ENCODE measurements around the gene SPATA24. TPM values are rescaled to one million over a fixed set of nuclear protein-coding genes. Genes with fewer than 3 reads are reported as not detected.
A peak's percentile ranks its signal among the peaks of the same experiment; 100 is the strongest.
"Not testable (repeated sequence)": the region's sequence is repeated elsewhere in the genome, so short reads cannot be mapped to it uniquely, and the experiment has no call there.

SPATA24 gene
- total RNA-seq, 1 donor from 2014 or later = 17.3 TPM

- intact Hi-C loops (cut with micrococcal nuclease) = no loop called here
- DNase-seq (no peak), ATAC-seq (no peak)
Observed at GRCh38 chr5:139369181-139369580, 34.7 kb downstream of the SPATA24 start.

GRCh38 chr5:139368613-139369012 lies 35.3 kb downstream of the SPATA24 start:
- intact Hi-C loops (cut with micrococcal nuclease) = no loop called here
- peak; percentile 19 for ATAC-seq

GRCh38 chr5:139364466-139364865 lies 39.4 kb downstream of the SPATA24 start:
- ATAC-seq = no peak

More at GRCh38 chr5:139368613-139369012, 35.3 kb downstream of the SPATA24 start:
- DNase-seq = no peak

GRCh38 chr5:139363937-139364336 lies 40.0 kb downstream of the SPATA24 start:
- intact Hi-C loops (cut with micrococcal nuclease) = no loop called here
- ATAC-seq (no peak), DNase-seq (no peak)

More at GRCh38 chr5:139364466-139364865, 39.4 kb downstream of the SPATA24 start:
- DNase-seq = no peak
- intact Hi-C loops (cut with micrococcal nuclease) = no loop called here

GRCh38 chr5:139361835-139362429 lies 42.0 kb downstream of the SPATA24 start:
- no peak for DNase-seq
- intact Hi-C loops (cut with micrococcal nuclease) = no loop called here
- ATAC-seq = no peak

GRCh38 chr5:139360384-139360783 lies 43.5 kb downstream of the SPATA24 start:
- no peak for DNase-seq
- ATAC-seq = no peak

GRCh38 chr5:139358064-139358463 lies 45.8 kb downstream of the SPATA24 start:
- ATAC-seq (no peak), DNase-seq (no peak)
- intact Hi-C loops (cut with micrococcal nuclease) = no loop called here

More at GRCh38 chr5:139360384-139360783, 43.5 kb downstream of the SPATA24 start:
- intact Hi-C loops (cut with micrococcal nuclease) = no loop called here

- DNase-seq; ATAC-seq; intact Hi-C loops (cut with micrococcal nuclease): not testable (repeated sequence)
Observed at GRCh38 chr5:139355900-139356299, 48.0 kb downstream of the SPATA24 start.

GRCh38 chr5:139354186-139354585 lies 49.7 kb downstream of the SPATA24 start:
- intact Hi-C loops (cut with micrococcal nuclease) = no loop called here
- ATAC-seq (no peak), DNase-seq (no peak)

- DNase-seq; ATAC-seq; intact Hi-C loops (cut with micrococcal nuclease): not testable (repeated sequence)
Observed at GRCh38 chr5:139347863-139348262, 56.0 kb downstream of the SPATA24 start.

Other genes starting within 250 kb of the SPATA24 start
- 46.0 TPM for gene SIL1, start 205.7 kb downstream of the SPATA24 start, total RNA-seq
- 121 TPM for gene MATR3, start 110.3 kb downstream of the SPATA24 start, total RNA-seq
- 136 TPM for gene PAIP2, start 62.2 kb downstream of the SPATA24 start, total RNA-seq
- not detected for gene SLC23A1, start 20.8 kb downstream of the SPATA24 start, total RNA-seq
- gene MZB1, start 14.2 kb downstream of the SPATA24 start, total RNA-seq = 1.6 TPM
- 56.5 TPM for gene PROB1, start 9.0 kb downstream of the SPATA24 start, total RNA-seq
- gene DNAJC18, start 35.4 kb upstream of the SPATA24 start, total RNA-seq = 10.5 TPM
- gene ECSCR, start 58.7 kb upstream of the SPATA24 start, total RNA-seq = 20.6 TPM
- not detected for gene SMIM33, start 66.9 kb upstream of the SPATA24 start, total RNA-seq
- 46.3 TPM for gene STING1, start 78.7 kb upstream of the SPATA24 start, total RNA-seq
- 118 TPM for gene UBE2D2, start 157.2 kb upstream of the SPATA24 start, total RNA-seq
- gene CXXC5, start 244.3 kb upstream of the SPATA24 start, total RNA-seq = 75.7 TPM

Data from left ventricle myocardium superior (tissue), 1 donor.